Breast epithelium (tissue), 4 donors: ENCODE data around the gene YDJC. TPM values are rescaled to one million over a fixed set of nuclear protein-coding genes. Genes with fewer than 3 reads are reported as not detected.
"Not testable (repeated sequence)": the region's sequence is repeated elsewhere in the genome, so short reads cannot be mapped to it uniquely, and the experiment has no call there.

Source experiments
- DNase-seq, 2 donors: peaks; one replicate each; pipeline ENCODE4 v3.0.0-alpha.2; 2019; ENCODE audit warnings: low spot score in 2 of 2
- H3K27ac ChIP-seq, 2 donors: fragments of 200-600 bp; sonication (generic) in 1 of 2; one replicate each; pipeline ENCODE4 v1.5.1; 2016 to 2019; ENCODE audit warnings: mild to moderate bottlenecking in 1 of 2
- H3K27me3 ChIP-seq, 2 donors: fragments of 200-600 bp; sonication (generic) in 1 of 2; one replicate each; pipeline versions ENCODE4 v1.5.1 to v1.6.0; 2017 to 2019; ENCODE audit warnings: control low read depth in 1 of 2, mild to moderate bottlenecking in 1 of 2
- H3K36me3 ChIP-seq: fragments of 200-600 bp; one replicate; pipeline ENCODE4 v1.5.1; 2019
- H3K4me1 ChIP-seq, 2 donors: fragments of 200-600 bp; sonication (generic); one replicate each; pipeline ENCODE4 v1.5.1; 2016 to 2019; ENCODE audit warnings: control low read depth in 1 of 2
- H3K4me3 ChIP-seq, 3 donors: fragments of 200-600 bp; sonication (generic); 1 replicate in 2 of 3; 2 replicates in 1 of 3; pipeline ENCODE4 v1.5.1; 2016 to 2019; ENCODE audit warnings: mild to moderate bottlenecking in 3 of 3, moderate library complexity in 2 of 3
- H3K9me3 ChIP-seq, 2 donors: fragments of 200-600 bp; sonication (generic) in 1 of 2; one replicate each; pipeline ENCODE4 v1.5.1; 2016 to 2019; ENCODE audit warnings: control low read depth in 1 of 2
- CTCF ChIP-seq, 3 donors: fragments of 450-650 bp; IDR thresholded peaks; one replicate each; pipeline ENCODE4 v1.5.1; 2016 to 2017; ENCODE audit warnings: antibody characterized with exemption in 3 of 3, mild to moderate bottlenecking in 3 of 3, moderate library complexity in 3 of 3
- POLR2A ChIP-seq: fragments of 450-650 bp; IDR thresholded peaks from one replicate; pipeline ENCODE4 v1.6.1; 2016; ENCODE audit warnings: antibody characterized with exemption, mild to moderate bottlenecking, moderate library complexity
- POLR2AphosphoS5 ChIP-seq, 3 donors: sonication (generic); formaldehyde crosslinking; IDR thresholded peaks; one replicate each; pipeline ENCODE4 v1.6.1; 2017; ENCODE audit warnings: antibody characterized with exemption in 3 of 3
- intact Hi-C: fragments of 100-400 bp; cut with DNase I; formaldehyde crosslinking; loops from one replicate; pipeline ENCODE4 v1.15.1; 2023; ENCODE audit warnings: low total_unique reads
- total RNA-seq, 3 donors: library from RNA; depleted of rRNA; stranded (reverse); fragments of >200 nt; gene quantifications; one replicate each; pipeline ENCODE4 v1.1.0, GENCODE V29; 2016

Gene YDJC
- total RNA-seq, 3 donors from 2014 or later, result 15.4 to 33.2 (median 28.2) TPM

- H3K4me1 ChIP-seq, result no peaks in the 10 kb centered on the region
- no peaks in the 10 kb centered on the region for H3K9me3 ChIP-seq
- intact Hi-C loops, result no loop called here
- H3K27me3 ChIP-seq, result no peaks in the 10 kb centered on the region
- DNase-seq, result no peak
- H3K4me3 ChIP-seq, result no peak overlapping the region
- H3K27ac ChIP-seq, result no peak overlapping the region
- TF ChIP-seq CTCF (IDR thresholded peaks at IDR 0.05), result no peak
- no peak for TF ChIP-seq POLR2A
- TF ChIP-seq POLR2AphosphoS5 (IDR thresholded peaks at IDR 0.05), result no peak
- H3K36me3 ChIP-seq, result no peaks in the 10 kb centered on the region
These were observed 18.4 kb downstream of the YDJC start for GRCh38 chr22:21611210-21611977.

GRCh38 chr22:21609556-21610157 lies 20.2 kb downstream of the YDJC start:
- H3K36me3 ChIP-seq, H3K9me3 ChIP-seq, H3K27me3 ChIP-seq, DNase-seq, H3K27ac ChIP-seq, H3K4me1 ChIP-seq, H3K4me3 ChIP-seq, intact Hi-C loops: not testable (repeated sequence)

- intact Hi-C loops, result no loop called here
- Histone ChIP-seq H3K9me3 (no peaks in the 10 kb centered on the region), H3K4me3 (no peak overlapping the region), H3K27me3 (no peaks in the 10 kb centered on the region), H3K27ac (no peak overlapping the region), H3K36me3 (no peaks in the 10 kb centered on the region), H3K4me1 (no peaks in the 10 kb centered on the region)
- no peak for TF ChIP-seq POLR2A
- DNase-seq, result no peak
These were observed 23.0 kb downstream of the YDJC start for GRCh38 chr22:21606775-21607174.

- no peak for TF ChIP-seq POLR2A
- no peak for TF ChIP-seq CTCF (IDR thresholded peaks at IDR 0.05)
- no peak for TF ChIP-seq POLR2AphosphoS5 (IDR thresholded peaks at IDR 0.05)
- Histone ChIP-seq H3K27ac (no peak overlapping the region), H3K4me3 (no peak overlapping the region), H3K4me1 (no peaks in the 10 kb centered on the region), H3K9me3 (no peaks in the 10 kb centered on the region), H3K36me3 (no peaks in the 10 kb centered on the region), H3K27me3 (no peaks in the 10 kb centered on the region)
- no peak for DNase-seq
- intact Hi-C loops, result no loop called here
These were observed 23.8 kb downstream of the YDJC start for GRCh38 chr22:21605887-21606564.

GRCh38 chr22:21603973-21604372 lies 25.8 kb downstream of the YDJC start:
- Histone ChIP-seq H3K27me3 (no peaks in the 10 kb centered on the region), H3K36me3 (no peaks in the 10 kb centered on the region), H3K9me3 (no peaks in the 10 kb centered on the region), H3K27ac (no peak overlapping the region), H3K4me3 (no peak overlapping the region), H3K4me1 (no peaks in the 10 kb centered on the region)
- no peak for DNase-seq
- no peak for TF ChIP-seq POLR2A
- no peak for TF ChIP-seq POLR2AphosphoS5 (IDR thresholded peaks at IDR 0.05)
- no peak for TF ChIP-seq CTCF (IDR thresholded peaks at IDR 0.05)
- intact Hi-C loops, result no loop called here

- Histone ChIP-seq H3K27me3 (no peaks in the 10 kb centered on the region), H3K36me3 (no peaks in the 10 kb centered on the region), H3K4me3 (no peak overlapping the region), H3K27ac (no peak overlapping the region), H3K9me3 (no peaks in the 10 kb centered on the region), H3K4me1 (no peaks in the 10 kb centered on the region)
- TF ChIP-seq POLR2AphosphoS5 (IDR thresholded peaks at IDR 0.05), result no peak
- TF ChIP-seq POLR2A, result no peak
- no peak for TF ChIP-seq CTCF (IDR thresholded peaks at IDR 0.05)
- intact Hi-C loops, result no loop called here
- DNase-seq, result no peak
These were observed 27.2 kb downstream of the YDJC start for GRCh38 chr22:21602579-21602978.
